Prostate gland (tissue), 2 donors: Measurements from ENCODE around the gene ARMH1. TPM values are rescaled to one million over a fixed set of nuclear protein-coding genes. Genes with fewer than 3 reads are reported as not detected.
"Not testable (repeated sequence)": the region's sequence is repeated elsewhere in the genome, so short reads cannot be mapped to it uniquely, and the experiment has no call there.

Experiments
- DNase-seq: peaks from one replicate; pipeline ENCODE4 v3.0.0-alpha.2; 2019; ENCODE audit warnings: low spot score
- H3K27ac ChIP-seq, 2 donors: fragments of 200-600 bp; sonication (generic); 2 replicates each; pipeline ENCODE4 v1.5.1; 2017 to 2019
- H3K27me3 ChIP-seq: fragments of 200-600 bp; sonication (generic); replicated peaks from 2 replicates; pipeline ENCODE4 v1.5.1; 2019; ENCODE audit not compliant: insufficient read depth
- H3K36me3 ChIP-seq, 2 donors: fragments of 200-600 bp; sonication (generic); 1 replicate in 1 of 2; 2 replicates in 1 of 2; pipeline versions ENCODE4 v1.5.1 to v1.8.1; 2017 to 2019
- H3K4me1 ChIP-seq: fragments of 200-600 bp; sonication (generic); replicated peaks from 2 replicates; pipeline ENCODE4 v1.5.1; 2019
- H3K4me3 ChIP-seq, 2 donors: fragments of 200-600 bp; sonication (generic); 2 replicates each; pipeline ENCODE4 v1.5.1; 2017 to 2019
- H3K9me3 ChIP-seq: fragments of 200-600 bp; sonication (generic); 2 replicates; pipeline ENCODE4 v1.5.1; 2017
- CTCF ChIP-seq, 4 experiments: fragments of 200-600 bp in 2 of 4; fragments of 450-650 bp in 2 of 4; sonication (generic) in 2 of 4; IDR thresholded peaks; 1 replicate in 3 of 4; 2 replicates in 1 of 4; pipeline ENCODE4 v1.5.1; 2016 to 2019; ENCODE audit warnings: antibody characterized with exemption in 4 of 4, mild to moderate bottlenecking in 2 of 4, moderate library complexity in 2 of 4
- POLR2A ChIP-seq: fragments of 450-650 bp; IDR thresholded peaks from one replicate; pipeline ENCODE4 v1.6.1; 2016; ENCODE audit warnings: antibody characterized with exemption, mild to moderate bottlenecking
- POLR2AphosphoS5 ChIP-seq: sonication (generic); formaldehyde crosslinking; IDR thresholded peaks from one replicate; pipeline ENCODE4 v1.6.1; 2017; ENCODE audit warnings: antibody characterized with exemption
- WGBS: methylation state at CpG from one replicate; pipeline ENCODE4 v1.1.5; 2018; 5-methylcytosine and 5-hydroxymethylcytosine counted together
- intact Hi-C: fragments of 100-400 bp; cut with DNase I; formaldehyde crosslinking; loops from one replicate; pipeline ENCODE4 v1.14.2; 2022
- total RNA-seq, 2 donors: library from RNA; depleted of rRNA; stranded (reverse); fragments of >200 nt; gene quantifications; one replicate each; pipeline ENCODE4 v1.1.0, GENCODE V29; 2016

The ARMH1 gene
- total RNA-seq, 2 donors from 2014 or later = 1.0 to 3.6 TPM

- TF ChIP-seq POLR2A = no peak
- no peak for TF ChIP-seq CTCF (IDR thresholded peaks at IDR 0.05)
- no peak for TF ChIP-seq POLR2AphosphoS5
- intact Hi-C loops = no loop called here
- no peak overlapping the region for H3K27ac ChIP-seq
- H3K9me3 ChIP-seq = no peaks in the 10 kb centered on the region
- no peaks in the 10 kb centered on the region for H3K36me3 ChIP-seq
- H3K27me3 ChIP-seq = no peaks in the 10 kb centered on the region
- H3K4me3 ChIP-seq = no peak overlapping the region
- WGBS = 86% methylated on average over 12 of the region's 12 CpGs
- DNase-seq = no peak
- H3K4me1 ChIP-seq = no peaks in the 10 kb centered on the region
Measured at GRCh38 chr1:44664730-44665370, 9.7 kb upstream of the ARMH1 start.

DNA sequence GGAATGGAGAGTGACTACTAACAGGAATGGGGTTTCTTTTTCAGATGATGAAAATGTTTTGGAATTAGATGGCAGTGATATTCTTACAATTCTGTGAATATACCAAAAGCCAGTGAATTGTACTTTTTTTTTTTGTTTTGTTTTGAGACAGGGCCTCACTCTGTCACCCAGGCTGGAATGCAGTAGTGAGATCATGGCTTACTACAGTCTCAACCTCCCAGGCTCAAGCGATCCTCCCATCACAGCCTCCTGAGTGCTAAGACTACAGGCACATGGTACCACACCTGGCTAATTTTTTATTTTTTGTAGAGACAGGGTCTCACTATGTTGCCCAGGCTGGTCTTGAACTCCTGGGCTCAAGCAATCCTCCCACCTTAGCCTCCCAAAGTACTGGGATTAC is 7.8 kb upstream of the ARMH1 start:
- WGBS = 96% methylated on average over 1 of the region's 1 CpG
- H3K9me3 ChIP-seq, H3K27me3 ChIP-seq, H3K4me1 ChIP-seq, H3K27ac ChIP-seq, H3K4me3 ChIP-seq, H3K36me3 ChIP-seq, DNase-seq, intact Hi-C loops: not testable (repeated sequence)

GRCh38 chr1:44670751-44671640 is 3.5 kb upstream of the ARMH1 start:
- H3K36me3 ChIP-seq = no peaks in the 10 kb centered on the region
- TF ChIP-seq POLR2AphosphoS5 (no peak), CTCF (IDR thresholded peaks at IDR 0.05) (no peak)
- peaks cover 7% of the 10 kb centered on the region for H3K4me1 ChIP-seq
- 90% methylated on average over 10 of the region's 10 CpGs for WGBS
- DNase-seq = no peak
- intact Hi-C loops = no loop called here
- H3K27ac ChIP-seq = no peak overlapping the region
- no peaks in the 10 kb centered on the region for H3K27me3 ChIP-seq
- H3K9me3 ChIP-seq = no peaks in the 10 kb centered on the region
- no peak overlapping the region for H3K4me3 ChIP-seq

GRCh38 chr1:44672254-44672955 is 2.1 kb upstream of the ARMH1 start:
- intact Hi-C loops = no loop called here
- DNase-seq = no peak
- peak overlapping the region; percentile 24 to 96 for H3K27ac ChIP-seq
- H3K4me3 ChIP-seq = no peak overlapping the region
- no peaks in the 10 kb centered on the region for H3K36me3 ChIP-seq
- WGBS = 72% methylated on average over 13 of the region's 13 CpGs
- H3K4me1 ChIP-seq = peaks cover 7% of the 10 kb centered on the region
- TF ChIP-seq POLR2A = no peak
- no peak for TF ChIP-seq CTCF (IDR thresholded peaks at IDR 0.05)
- TF ChIP-seq POLR2AphosphoS5 = no peak
- H3K9me3 ChIP-seq = no peaks in the 10 kb centered on the region
- no peaks in the 10 kb centered on the region for H3K27me3 ChIP-seq

GRCh38 chr1:44672961-44673674 is 1.4 kb upstream of the ARMH1 start:
- TF ChIP-seq POLR2AphosphoS5 (no peak), POLR2A (no peak), CTCF (IDR thresholded peaks at IDR 0.05) (no peak)
- H3K9me3 ChIP-seq = no peaks in the 10 kb centered on the region
- H3K4me1 ChIP-seq = peaks cover 7% of the 10 kb centered on the region
- H3K36me3 ChIP-seq = no peaks in the 10 kb centered on the region
- intact Hi-C loops = no loop called here
- peak overlapping the region; percentile 64 to 78 for H3K4me3 ChIP-seq
- WGBS = 64% methylated on average over 14 of the region's 14 CpGs
- no peaks in the 10 kb centered on the region for H3K27me3 ChIP-seq
- H3K27ac ChIP-seq = peak overlapping the region; percentile 96 to 97
- DNase-seq = no peak
